DOHH2 (cell line): ENCODE results near the gene SLC6A6.

Experiments used
- H3F3A ChIP-seq: fragments of 200-600 bp; sonication (generic), shearing (Covaris generic); 2 replicates; pipeline ENCODE4 v1.6.0; 2016; ENCODE audit warnings: antibody characterized with exemption, mild to moderate bottlenecking; ENCODE audit not compliant: control insufficient read depth, insufficient read depth
- H3K27ac ChIP-seq: fragments of 200-600 bp; sonication (generic); 2 replicates; pipeline ENCODE4 v1.5.1; 2014; ENCODE audit warnings: low read depth, mild to moderate bottlenecking, low read length, moderate library complexity
- H3K27me3 ChIP-seq: fragments of 200-600 bp; sonication (generic); 2 replicates; pipeline ENCODE4 v1.6.1; 2014; ENCODE audit warnings: mild to moderate bottlenecking, low read length, mixed read lengths; ENCODE audit not compliant: control insufficient read depth
- H3K36me3 ChIP-seq: fragments of 200-600 bp; sonication (generic); 2 replicates; pipeline ENCODE4 v1.6.1; 2014; ENCODE audit warnings: mild to moderate bottlenecking, low read length, moderate library complexity, mixed read lengths; ENCODE audit not compliant: control insufficient read depth
- H3K4me1 ChIP-seq: fragments of 200-600 bp; sonication (generic); 2 replicates; pipeline ENCODE4 v1.6.1; 2014; ENCODE audit warnings: mild to moderate bottlenecking, low read length, mixed read lengths; ENCODE audit not compliant: control insufficient read depth
- H3K4me2 ChIP-seq: fragments of 200-600 bp; sonication (generic); 2 replicates; pipeline ENCODE4 v1.6.0; 2014; ENCODE audit warnings: mild to moderate bottlenecking, low read length, moderate library complexity
- H3K4me3 ChIP-seq: fragments of 200-600 bp; sonication (generic); 2 replicates; pipeline ENCODE4 v1.5.1; 2014; ENCODE audit warnings: mild to moderate bottlenecking, low read length, mixed read lengths
- H3K79me2 ChIP-seq: fragments of 200-600 bp; sonication (generic); 2 replicates; pipeline ENCODE4 v1.6.1; 2014; ENCODE audit warnings: mild to moderate bottlenecking, low read length, mixed read lengths; ENCODE audit not compliant: control insufficient read depth
- H3K9me2 ChIP-seq: fragments of 200-600 bp; sonication (generic); replicated peaks from 2 replicates; pipeline ENCODE4 v1.6.1; 2014; ENCODE audit warnings: mild to moderate bottlenecking, low read length, mixed read lengths; ENCODE audit not compliant: control insufficient read depth
- H3K9me3 ChIP-seq: fragments of 200-600 bp; sonication (generic); 2 replicates; pipeline ENCODE4 v1.6.1; 2014; ENCODE audit warnings: antibody characterized with exemption, low read length, mixed read lengths; ENCODE audit not compliant: control insufficient read depth, insufficient read depth
- H4K20me1 ChIP-seq: fragments of 200-600 bp; sonication (generic); 2 replicates; pipeline ENCODE4 v1.6.0; 2014; ENCODE audit warnings: low read depth, mild to moderate bottlenecking, antibody characterized with exemption, low read length, moderate library complexity; ENCODE audit not compliant: control insufficient read depth, insufficient read depth
- CTCF ChIP-seq: fragments of 200-600 bp; sonication (generic); IDR thresholded peaks from one replicate; pipeline ENCODE4 v1.5.1; 2014; ENCODE audit warnings: antibody characterized with exemption, mild to moderate bottlenecking, low read depth, low read length; ENCODE audit not compliant: poor library complexity, severe bottlenecking
- EZH2phosphoT487 ChIP-seq: fragments of 200-600 bp; sonication (generic); IDR thresholded peaks from 2 replicates; pipeline ENCODE4 v1.6.1; 2017; ENCODE audit warnings: borderline replicate concordance, mild to moderate bottlenecking, antibody characterized with exemption, low read length, moderate library complexity, mixed read lengths

The SLC6A6 gene

GRCh38 chr3:14479591-14479990, 77.2 kb downstream of the SLC6A6 start:
- H3K4me2 ChIP-seq, result no peak overlapping the region
- no peaks in the 10 kb centered on the region for H3K9me2 ChIP-seq
- no peak for TF ChIP-seq EZH2phosphoT487
- no peak for TF ChIP-seq CTCF
- no peaks in the 10 kb centered on the region for H4K20me1 ChIP-seq
- no peaks in the 10 kb centered on the region for H3F3A ChIP-seq
- no peaks in the 10 kb centered on the region for H3K4me1 ChIP-seq
- no peak overlapping the region for H3K4me3 ChIP-seq
- H3K27me3 ChIP-seq, result no peaks in the 10 kb centered on the region
- H3K36me3 ChIP-seq, result peaks cover 83% of the 10 kb centered on the region
- no peaks in the 10 kb centered on the region for H3K79me2 ChIP-seq
- H3K27ac ChIP-seq, result no peak overlapping the region
- H3K9me3 ChIP-seq, result no peaks in the 10 kb centered on the region

- H3K36me3 ChIP-seq, result peaks cover 87% of the 10 kb centered on the region
- H3K4me2 ChIP-seq, result no peak overlapping the region
- no peaks in the 10 kb centered on the region for H3K9me2 ChIP-seq
- H3K27ac ChIP-seq, result no peak overlapping the region
- no peaks in the 10 kb centered on the region for H3K79me2 ChIP-seq
- no peaks in the 10 kb centered on the region for H3F3A ChIP-seq
- no peaks in the 10 kb centered on the region for H3K9me3 ChIP-seq
- no peak for TF ChIP-seq EZH2phosphoT487
- no peak for TF ChIP-seq CTCF
- no peaks in the 10 kb centered on the region for H3K27me3 ChIP-seq
- no peak overlapping the region for H3K4me3 ChIP-seq
- H4K20me1 ChIP-seq, result no peaks in the 10 kb centered on the region
- no peaks in the 10 kb centered on the region for H3K4me1 ChIP-seq
Observed at GRCh38 chr3:14480207-14481017, 78.0 kb downstream of the SLC6A6 start.

- Histone ChIP-seq H3K4me1 (no peaks in the 10 kb centered on the region), H3K79me2 (no peaks in the 10 kb centered on the region), H3K4me2 (no peak overlapping the region), H3F3A (no peaks in the 10 kb centered on the region), H3K36me3 (peaks cover 87% of the 10 kb centered on the region), H4K20me1 (no peaks in the 10 kb centered on the region), H3K9me2 (no peaks in the 10 kb centered on the region), H3K27ac (no peak overlapping the region), H3K4me3 (no peak overlapping the region), H3K27me3 (no peaks in the 10 kb centered on the region), H3K9me3 (no peaks in the 10 kb centered on the region)
- no peak for TF ChIP-seq CTCF
- no peak for TF ChIP-seq EZH2phosphoT487
Observed at GRCh38 chr3:14481018-14481645, 78.7 kb downstream of the SLC6A6 start.
